Measurements from ENCODE around the gene MIOX. TPM values are rescaled to one million over a fixed set of nuclear protein-coding genes. Genes with fewer than 3 reads are reported as not detected.
A peak's percentile ranks its signal among the peaks of the same experiment; 100 is the strongest.

Gene MIOX
- total RNA-seq, 2 experiments from 2014 or later, result 0.23 to 0.61 TPM

- peaks cover 7% of the 10 kb centered on the region for H3K4me1 Mint-ChIP-seq
- CTCF ChIA-PET, result interaction anchor here (1.0 to 3.4 kb wide), 17 partner anchors 10 to 255 kb away, joined by 3 to 38 read pairs (median 5); partner anchors contain the start of genes ADM2, HDAC10, LMF2 and MIOX
- ATAC-seq, result no peak
- no peak overlapping the region for H3K4me3 Mint-ChIP-seq
- peaks cover 13% of the 10 kb centered on the region for H3K27me3 Mint-ChIP-seq
- H3K27ac Mint-ChIP-seq, result no peak overlapping the region
- no peaks in the 10 kb centered on the region for H3K9me3 Mint-ChIP-seq (ENCODE audit: low read depth)
- DNase-seq, result no peak
- no peaks in the 10 kb centered on the region for H3K36me3 Mint-ChIP-seq
Measured at GRCh38 chr22:50497093-50497492, 10.4 kb downstream of the MIOX start.

GRCh38 chr22:50498322-50498890 lies 11.7 kb downstream of the MIOX start:
- peaks cover 13% of the 10 kb centered on the region for H3K27me3 Mint-ChIP-seq
- no peak overlapping the region for H3K27ac Mint-ChIP-seq
- H3K4me3 Mint-ChIP-seq, result no peak overlapping the region
- no peaks in the 10 kb centered on the region for H3K9me3 Mint-ChIP-seq (ENCODE audit: low read depth)
- no peaks in the 10 kb centered on the region for H3K36me3 Mint-ChIP-seq
- ATAC-seq (peak; percentile 92), DNase-seq (peak; percentile 85)
- H3K4me1 Mint-ChIP-seq, result peaks cover 7% of the 10 kb centered on the region
- CTCF ChIA-PET, result interaction anchor here (0.6 to 3.4 kb wide), 42 partner anchors 9 to 327 kb away, joined by 3 to 38 read pairs (median 4); partner anchors contain the start of genes ADM2, HDAC10, LMF2 and MIOX

- Mint-ChIP-seq H3K36me3 (no peaks in the 10 kb centered on the region), H3K4me1 (peaks cover 10% of the 10 kb centered on the region), H3K9me3 (ENCODE audit: low read depth) (no peaks in the 10 kb centered on the region), H3K27ac (no peak overlapping the region), H3K4me3 (no peak overlapping the region), H3K27me3 (peaks cover 10% of the 10 kb centered on the region)
- ATAC-seq, result no peak
- DNase-seq, result no peak
- CTCF ChIA-PET, result interaction anchor here (0.8 to 3.4 kb wide), 6 partner anchors 16 to 248 kb away, joined by 3 to 13 read pairs (median 4); no protein-coding TSS in a partner anchor
Measured at GRCh38 chr22:50500452-50500851, 13.8 kb downstream of the MIOX start.

- H3K4me3 Mint-ChIP-seq, result no peak overlapping the region
- no peak overlapping the region for H3K27ac Mint-ChIP-seq
- peaks cover 15% of the 10 kb centered on the region for H3K4me1 Mint-ChIP-seq
- peaks cover 5% of the 10 kb centered on the region for H3K27me3 Mint-ChIP-seq
- DNase-seq (no peak), ATAC-seq (no peak)
- H3K36me3 Mint-ChIP-seq, result no peaks in the 10 kb centered on the region
- no peaks in the 10 kb centered on the region for H3K9me3 Mint-ChIP-seq (ENCODE audit: low read depth)
- CTCF ChIA-PET, result interaction anchor here (1.2 to 1.8 kb wide), 2 partner anchors 24 to 188 kb away, joined by 3 to 5 read pairs; partner anchors contain the start of gene SCO2
Measured at GRCh38 chr22:50502096-50502495, 15.4 kb downstream of the MIOX start.

GRCh38 chr22:50502628-50503474 lies 16.2 kb downstream of the MIOX start:
- peaks cover under 1% of the 10 kb centered on the region for H3K27me3 Mint-ChIP-seq
- no peak overlapping the region for H3K4me3 Mint-ChIP-seq
- H3K36me3 Mint-ChIP-seq, result no peaks in the 10 kb centered on the region
- ATAC-seq, result no peak
- H3K4me1 Mint-ChIP-seq, result peaks cover 15% of the 10 kb centered on the region
- no peak overlapping the region for H3K27ac Mint-ChIP-seq
- H3K9me3 Mint-ChIP-seq (ENCODE audit: low read depth), result no peaks in the 10 kb centered on the region
- CTCF ChIA-PET, result interaction anchor here (0.9 to 1.8 kb wide), 2 partner anchors 23 to 29 kb away, joined by 3 to 5 read pairs; partner anchors contain the start of gene SCO2
- no peak for DNase-seq

GRCh38 chr22:50503475-50504145 lies 17.0 kb downstream of the MIOX start:
- CTCF ChIA-PET, result interaction anchor here (0.9 kb wide), 1 partner anchor 30 kb away, joined by 3 read pairs; no protein-coding TSS in a partner anchor
- no peak overlapping the region for H3K4me3 Mint-ChIP-seq
- DNase-seq (no peak), ATAC-seq (no peak)
- no peak overlapping the region for H3K27ac Mint-ChIP-seq
- no peaks in the 10 kb centered on the region for H3K36me3 Mint-ChIP-seq
- H3K4me1 Mint-ChIP-seq, result peaks cover 10% of the 10 kb centered on the region
- H3K27me3 Mint-ChIP-seq, result no peaks in the 10 kb centered on the region
- H3K9me3 Mint-ChIP-seq (ENCODE audit: low read depth), result no peaks in the 10 kb centered on the region

GRCh38 chr22:50504369-50505211 lies 17.9 kb downstream of the MIOX start:
- no peaks in the 10 kb centered on the region for H3K27me3 Mint-ChIP-seq
- no peak for ATAC-seq
- no peaks in the 10 kb centered on the region for H3K9me3 Mint-ChIP-seq (ENCODE audit: low read depth)
- peaks cover 17% of the 10 kb centered on the region for H3K4me1 Mint-ChIP-seq
- no peak overlapping the region for H3K27ac Mint-ChIP-seq
- no peak for DNase-seq
- CTCF ChIA-PET, result interaction anchor here (1.0 kb wide), 1 partner anchor 21 kb away, joined by 3 read pairs; the partner anchor contains the start of gene SCO2
- H3K36me3 Mint-ChIP-seq, result no peaks in the 10 kb centered on the region
- no peak overlapping the region for H3K4me3 Mint-ChIP-seq

GRCh38 chr22:50505276-50505775 lies 18.7 kb downstream of the MIOX start:
- Mint-ChIP-seq H3K4me1 (peaks cover 22% of the 10 kb centered on the region), H3K27ac (no peak overlapping the region), H3K9me3 (ENCODE audit: low read depth) (no peaks in the 10 kb centered on the region), H3K36me3 (no peaks in the 10 kb centered on the region), H3K27me3 (no peaks in the 10 kb centered on the region), H3K4me3 (no peak overlapping the region)
- CTCF ChIA-PET, result interaction anchor here (1.0 kb wide), 1 partner anchor 20 kb away, joined by 3 read pairs; the partner anchor contains the start of gene SCO2
- no peak for DNase-seq
- no peak for ATAC-seq

GRCh38 chr22:50505776-50506610 lies 19.3 kb downstream of the MIOX start:
- no peak for ATAC-seq
- H3K27ac Mint-ChIP-seq, result no peak overlapping the region
- H3K4me3 Mint-ChIP-seq, result peak overlapping the region; percentile 98
- peaks cover 24% of the 10 kb centered on the region for H3K4me1 Mint-ChIP-seq
- no peaks in the 10 kb centered on the region for H3K9me3 Mint-ChIP-seq (ENCODE audit: low read depth)
- CTCF ChIA-PET, result interaction anchor here (3.1 to 4.1 kb wide), 2 partner anchors 9 to 115 kb away, joined by 21 to 38 read pairs; no protein-coding TSS in a partner anchor
- H3K27me3 Mint-ChIP-seq, result no peaks in the 10 kb centered on the region
- H3K36me3 Mint-ChIP-seq, result no peaks in the 10 kb centered on the region
- peak; percentile 45 for DNase-seq

GRCh38 chr22:50506611-50507420 lies 20.2 kb downstream of the MIOX start:
- peak; percentile 60 for DNase-seq
- Mint-ChIP-seq H3K27ac (peak overlapping the region; percentile 88), H3K4me3 (peak overlapping the region; percentile 98), H3K4me1 (peaks cover 26% of the 10 kb centered on the region), H3K9me3 (ENCODE audit: low read depth) (no peaks in the 10 kb centered on the region), H3K36me3 (no peaks in the 10 kb centered on the region), H3K27me3 (no peaks in the 10 kb centered on the region)
- no peak for ATAC-seq
- CTCF ChIA-PET, result interaction anchor here (1.0 to 4.1 kb wide), 8 partner anchors 10 to 394 kb away, joined by 3 to 38 read pairs (median 7); partner anchors contain the start of gene SYCE3

Measured in activated CD8-positive, alpha-beta memory T cell treated with anti-CD3 and anti-CD28 coated beads, Interleukin-2, amount 10 ng/mL, durations not matched to agents 7 days and 5 days (primary cell).